NCI-H748 (cell line): ENCODE results near the gene NECTIN4.
"Not testable (repeated sequence)": the region's sequence is repeated elsewhere in the genome, so short reads cannot be mapped to it uniquely, and the experiment has no call there.

Experiments used
- DNase-seq: peaks from one replicate; lab custom pipeline; 2025; ENCODE audit not compliant: unreplicated experiment; lab: John Stamatoyannopoulos, UW

Gene NECTIN4

DNA sequence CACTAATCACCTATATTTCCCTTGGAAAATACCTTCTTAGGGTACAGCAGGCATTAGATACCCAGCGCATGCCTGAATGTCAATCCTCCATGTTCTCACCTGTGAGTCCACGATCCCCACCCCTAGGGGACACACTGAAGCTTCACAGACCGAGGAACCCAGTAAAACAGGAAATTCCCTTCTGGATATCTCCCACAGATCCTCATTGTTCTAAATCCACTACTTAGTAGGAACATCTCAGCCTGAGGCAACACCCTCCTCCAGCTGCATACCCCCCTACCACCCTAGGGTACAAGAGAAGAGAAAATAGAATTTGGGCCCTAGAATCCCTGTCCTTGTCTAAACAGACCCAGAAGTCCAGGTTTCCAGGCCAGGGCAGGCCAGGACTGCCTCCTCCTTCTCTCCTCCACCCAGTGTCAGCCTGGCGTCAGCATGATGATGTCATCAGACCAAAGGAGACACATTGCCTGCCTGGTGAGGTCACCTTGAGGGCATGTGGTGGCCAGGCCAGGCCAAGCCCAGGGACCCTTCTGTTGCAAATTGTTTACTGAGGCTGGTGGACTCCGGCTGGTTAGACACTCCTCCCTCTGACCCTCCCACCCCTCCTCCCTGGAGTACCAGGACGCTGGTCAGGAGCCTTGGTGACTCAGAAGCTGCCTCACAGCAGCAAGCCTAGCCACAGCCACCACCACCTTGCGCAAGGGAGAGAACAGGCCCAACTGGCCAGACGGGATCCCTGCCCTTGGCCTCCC, 6.2 kb downstream of the NECTIN4 start:
- DNase-seq: no peak

DNA sequence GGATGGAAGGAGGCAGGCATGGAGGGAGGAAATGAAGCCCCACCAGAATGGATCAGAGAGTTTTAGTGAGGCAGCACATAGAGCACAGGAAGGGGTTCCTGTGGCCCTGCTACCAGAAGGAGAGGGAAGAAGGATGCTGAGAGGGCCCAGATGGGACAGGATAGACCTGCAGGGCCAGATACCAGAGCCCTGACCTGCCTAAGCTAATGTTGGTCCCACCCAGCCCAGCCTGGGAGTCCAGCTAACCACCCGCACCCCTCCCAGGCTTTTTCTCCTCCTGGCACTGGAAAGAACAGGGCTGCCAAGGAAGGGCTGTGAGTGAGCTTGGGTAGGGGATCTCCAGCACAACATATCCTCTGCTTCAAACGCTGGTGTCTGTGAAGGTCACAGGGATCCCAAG, 6.9 kb downstream of the NECTIN4 start:
- DNase-seq: no peak

DNA sequence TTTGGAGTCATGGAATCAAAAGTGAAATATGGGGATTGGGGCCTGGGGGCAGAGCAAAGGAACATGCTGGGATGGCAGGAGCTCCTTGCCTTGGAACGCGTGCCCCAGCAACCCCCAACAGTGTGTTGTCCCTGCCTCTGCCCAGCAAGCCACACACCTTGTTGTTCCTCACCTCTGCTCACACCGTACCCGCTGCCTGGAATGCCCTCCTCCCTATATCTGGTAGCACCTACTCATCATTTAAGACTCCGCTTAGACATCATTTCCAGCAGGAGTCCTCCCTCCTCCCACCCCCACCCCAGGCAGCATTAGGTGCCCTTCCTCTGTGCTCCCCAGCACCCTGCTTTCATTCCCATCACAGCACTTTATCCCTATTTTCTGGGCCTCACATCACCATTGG, 7.8 kb downstream of the NECTIN4 start:
- DNase-seq: no peak

DNA sequence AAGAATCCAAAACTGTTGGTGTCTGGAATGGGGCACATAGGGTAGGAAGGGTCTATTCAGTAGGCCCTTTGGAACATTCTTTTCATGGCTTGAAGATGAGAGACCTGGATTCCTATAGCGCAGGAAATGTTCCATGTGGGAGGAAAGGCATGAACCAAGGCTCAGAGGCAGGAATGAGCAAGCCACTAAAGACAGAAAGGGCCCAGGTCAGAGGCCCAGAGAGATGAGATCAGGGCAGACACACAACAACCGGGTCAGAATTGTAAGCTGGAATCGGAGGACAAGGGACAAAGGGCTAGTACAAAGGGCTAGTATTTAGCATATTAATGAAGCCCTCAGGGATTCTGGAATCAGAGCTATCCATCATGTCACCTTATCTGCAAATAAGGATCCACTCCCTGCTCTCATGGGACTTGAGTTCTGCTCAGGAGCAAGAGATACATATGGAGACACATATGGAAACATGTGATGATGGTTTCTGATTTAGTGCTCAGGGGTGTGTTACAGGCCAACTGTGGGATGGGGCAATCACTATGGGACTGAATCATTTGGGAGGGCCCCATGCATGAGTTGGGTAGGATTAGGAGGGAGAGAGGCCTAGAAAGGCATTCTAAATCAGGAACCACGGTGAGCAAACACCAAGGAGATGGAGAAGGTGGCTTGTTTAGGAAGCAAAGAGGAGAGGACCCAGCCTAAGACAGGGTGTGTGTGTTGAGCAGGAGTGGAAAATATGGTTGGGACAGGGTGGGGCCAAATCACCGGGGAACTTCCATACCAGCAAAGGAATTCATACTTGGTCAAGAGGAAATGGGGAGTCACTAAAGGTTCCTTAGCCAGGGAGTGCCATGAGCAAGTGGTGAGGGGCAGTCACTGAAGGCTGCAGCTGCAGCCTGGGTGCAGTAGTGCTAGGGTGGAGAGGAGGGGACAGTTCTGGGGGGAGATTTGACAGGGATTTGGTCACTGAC, 8.6 kb downstream of the NECTIN4 start:
- no peak for DNase-seq

DNA sequence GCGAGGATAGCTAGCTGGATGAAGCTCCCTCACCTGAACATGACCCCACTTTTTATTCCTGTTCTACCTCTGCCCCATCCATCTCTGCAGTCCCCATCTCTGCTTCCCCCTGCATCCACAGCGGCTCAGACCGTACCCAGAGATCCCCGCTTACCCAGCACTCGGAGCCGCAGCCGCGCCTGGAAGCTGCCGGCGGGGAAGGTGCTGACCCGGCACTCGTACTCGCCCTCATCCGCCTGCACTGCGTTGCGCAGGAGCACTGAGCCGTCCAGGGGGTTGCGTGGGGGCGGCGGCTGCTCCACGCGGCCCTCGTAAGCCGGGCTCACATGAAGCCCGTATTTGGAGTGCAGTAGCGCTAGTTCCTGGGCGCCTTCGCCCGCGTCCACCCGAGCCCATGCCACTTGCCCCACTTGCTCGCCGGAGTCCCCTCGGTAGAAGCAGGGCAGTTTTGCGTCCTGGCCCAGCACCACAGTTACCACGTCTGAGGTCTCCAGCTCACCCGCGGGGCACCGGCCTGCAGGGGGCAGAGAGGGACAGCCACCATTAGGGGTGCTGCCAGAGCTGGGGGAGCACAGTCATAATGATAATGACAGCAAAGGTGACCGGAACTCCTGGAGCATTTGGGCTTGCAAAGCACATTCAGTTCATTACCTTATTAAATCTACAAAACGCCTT, 9.8 kb downstream of the NECTIN4 start:
- no peak for DNase-seq

DNA sequence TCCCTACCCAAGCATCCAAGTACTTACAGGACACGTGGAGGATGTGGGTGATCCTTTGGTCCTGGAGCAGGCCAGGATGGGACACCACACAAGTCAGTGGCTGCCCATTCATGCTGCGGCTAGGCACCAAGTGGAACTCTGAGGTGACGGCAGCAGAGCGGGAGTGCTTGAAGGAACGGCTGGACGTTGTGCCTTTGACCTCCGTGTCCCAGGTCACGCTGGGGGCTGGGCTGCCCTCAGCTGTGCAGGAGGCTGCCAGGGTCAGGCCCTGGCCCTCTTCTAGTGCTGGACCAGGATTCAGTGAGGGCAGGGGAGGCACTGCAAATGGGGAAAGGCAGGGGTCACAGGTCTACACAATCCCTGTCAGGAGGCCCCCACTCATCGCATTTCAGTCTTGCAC, 11.9 kb downstream of the NECTIN4 start:
- DNase-seq: no peak

DNA sequence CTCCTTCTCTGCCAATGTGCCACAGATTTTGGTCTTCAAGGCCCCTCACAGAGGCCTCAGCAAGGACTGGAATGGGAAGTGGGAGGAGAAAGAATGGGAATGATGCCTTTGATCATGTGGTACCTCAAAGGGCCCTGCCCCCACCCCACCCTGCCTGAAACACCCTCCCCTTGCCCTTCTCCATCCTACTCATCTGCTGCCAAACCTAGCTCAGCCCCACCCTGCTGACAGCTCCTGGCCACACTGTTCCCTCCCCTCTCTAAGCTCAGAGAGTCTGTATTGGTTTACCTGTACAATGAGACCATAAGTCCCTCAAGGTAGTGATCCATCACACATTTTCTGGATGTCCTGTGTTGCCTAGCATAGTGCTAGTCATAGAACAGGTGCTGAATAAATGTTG, 12.9 kb downstream of the NECTIN4 start:
- no peak for DNase-seq

DNA sequence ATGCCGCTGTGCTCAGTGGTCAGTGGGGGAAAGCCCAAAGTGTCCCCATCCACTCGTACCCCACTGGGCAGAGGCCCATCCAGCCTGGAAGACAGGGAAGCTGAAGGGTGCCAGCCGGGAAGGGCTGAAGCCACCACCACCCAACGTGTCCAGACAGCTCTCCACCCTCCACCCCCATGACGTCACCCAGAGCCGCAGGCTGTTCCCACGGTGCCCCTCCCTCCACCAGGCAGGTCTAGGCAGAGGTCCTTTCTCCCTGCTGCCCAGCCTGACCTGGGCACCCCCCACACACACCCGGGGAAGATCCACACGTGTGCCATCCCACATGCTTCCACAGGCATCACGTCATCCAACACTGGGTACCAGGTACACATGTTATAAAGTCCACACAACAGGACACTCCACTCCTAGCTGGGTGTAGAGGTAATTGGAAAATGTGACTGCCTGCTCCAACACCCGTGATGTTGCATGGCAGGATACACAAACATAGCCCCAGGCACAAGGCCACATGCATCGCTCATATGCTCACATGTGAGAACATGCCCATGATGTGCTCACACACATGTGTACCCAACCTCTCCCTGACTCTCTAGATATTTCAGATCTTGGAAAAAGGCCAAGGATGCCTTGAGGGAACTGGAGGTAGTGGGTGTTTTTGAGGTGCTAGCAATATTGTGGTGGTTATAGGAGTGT, 14.5 kb downstream of the NECTIN4 start:
- peak; percentile 15 for DNase-seq

DNA sequence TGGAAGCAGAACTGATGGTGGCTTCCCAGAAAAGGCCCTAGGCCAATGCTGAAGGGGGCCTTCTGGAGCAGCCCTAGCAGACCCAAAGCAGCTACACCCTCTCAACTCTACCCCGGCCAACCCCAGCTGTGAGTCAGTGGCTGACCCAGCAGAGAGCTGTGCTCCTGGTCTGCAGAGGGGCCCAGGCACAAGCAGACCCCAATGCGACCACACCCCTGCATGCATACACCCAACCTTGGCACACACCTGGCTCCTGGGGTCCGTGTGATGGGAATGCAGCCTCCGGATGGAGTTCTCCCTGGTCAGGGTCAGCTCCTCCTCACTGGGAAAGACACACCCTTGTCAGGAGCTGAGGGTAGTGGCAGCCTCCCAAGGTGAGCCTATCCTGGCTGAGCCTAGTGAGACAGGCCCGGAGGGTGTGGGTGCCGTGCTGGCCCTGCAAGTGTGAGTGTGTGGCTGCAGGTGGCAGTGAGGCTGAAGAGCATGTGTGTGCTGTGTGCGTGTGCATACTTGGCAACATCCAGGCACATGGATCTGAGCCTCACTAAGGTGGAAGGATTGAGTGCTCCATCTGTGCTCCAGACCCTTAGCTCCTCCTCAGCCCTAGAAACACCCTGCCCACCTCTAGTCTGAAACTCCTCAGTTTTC, 15.8 kb downstream of the NECTIN4 start:
- no peak for DNase-seq

DNA sequence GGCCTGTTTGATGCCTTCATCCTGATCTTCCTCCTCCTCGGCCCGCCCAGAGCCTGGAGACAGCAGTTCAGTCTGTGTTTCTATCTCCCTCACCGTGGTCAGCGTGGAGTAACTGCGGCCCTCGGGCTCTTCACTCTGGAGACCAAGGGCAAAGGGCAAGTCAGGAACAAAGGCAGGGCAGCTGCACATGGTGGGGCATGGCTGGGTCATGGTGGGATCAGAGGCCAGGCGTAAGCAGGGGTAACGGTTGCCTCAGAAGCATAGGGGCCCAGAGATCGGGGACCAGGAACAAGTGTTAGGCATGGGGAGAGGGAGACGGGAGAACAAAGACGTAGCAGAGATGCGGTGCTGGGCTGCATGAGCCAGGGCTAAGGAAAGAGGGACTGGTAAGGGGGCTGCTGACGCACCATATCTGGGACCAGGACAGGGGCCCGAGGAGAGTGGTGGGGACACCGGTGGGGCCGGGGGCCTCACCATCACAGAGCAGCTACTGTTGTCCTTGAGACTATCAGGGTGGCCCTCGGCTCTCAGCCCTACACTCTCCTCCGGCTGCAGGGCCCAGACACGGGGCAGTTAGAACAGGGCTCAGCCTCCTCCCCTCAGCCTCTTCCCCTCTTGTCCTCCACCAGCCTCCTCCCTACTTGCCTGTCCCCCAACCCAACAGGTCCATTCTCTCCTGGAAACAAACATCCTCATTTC, 16.5 kb downstream of the NECTIN4 start:
- DNase-seq: no peak

DNA sequence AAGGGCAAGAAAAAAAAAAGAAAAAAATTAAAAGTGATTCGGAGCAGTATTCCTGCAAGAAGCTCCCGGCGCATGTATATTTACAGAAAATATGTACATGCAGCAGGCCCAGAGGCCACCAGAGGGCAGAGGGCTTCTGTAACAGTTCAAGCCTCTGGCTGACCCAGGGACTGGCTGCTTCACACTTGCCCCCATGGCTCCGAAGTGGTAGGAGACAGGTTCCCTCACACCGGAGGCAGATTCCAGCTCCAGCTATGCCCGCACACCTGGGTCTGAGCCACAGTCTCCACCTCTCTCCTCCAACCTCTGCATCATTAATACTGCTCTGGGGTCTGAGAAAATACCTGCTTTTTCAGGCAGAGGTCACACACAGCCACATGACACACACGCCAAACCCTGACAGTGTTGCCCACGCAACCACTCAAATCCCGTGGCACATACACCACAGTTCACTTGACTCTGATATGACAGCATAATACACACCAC, 17.4 kb downstream of the NECTIN4 start:
- no peak for DNase-seq

DNA sequence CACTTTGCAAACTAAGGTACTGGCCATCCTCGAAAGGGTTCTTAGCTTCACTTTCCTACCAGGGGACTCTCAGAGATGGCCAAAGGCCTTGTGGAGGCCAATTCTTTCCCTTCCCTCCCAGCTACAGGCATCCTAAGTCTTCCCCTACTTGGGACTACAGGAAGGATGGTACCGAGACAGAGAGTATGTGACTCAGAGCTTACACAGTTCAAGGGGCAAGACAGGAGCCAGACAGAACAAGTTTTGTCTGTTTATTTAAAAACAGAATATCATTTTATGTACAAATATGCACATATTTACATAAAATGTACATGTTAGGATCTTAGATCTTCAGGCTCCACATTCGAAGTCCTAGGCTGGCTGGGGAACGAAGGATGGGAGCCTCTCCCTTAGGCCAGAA, 18.6 kb downstream of the NECTIN4 start:
- DNase-seq: no peak

DNA sequence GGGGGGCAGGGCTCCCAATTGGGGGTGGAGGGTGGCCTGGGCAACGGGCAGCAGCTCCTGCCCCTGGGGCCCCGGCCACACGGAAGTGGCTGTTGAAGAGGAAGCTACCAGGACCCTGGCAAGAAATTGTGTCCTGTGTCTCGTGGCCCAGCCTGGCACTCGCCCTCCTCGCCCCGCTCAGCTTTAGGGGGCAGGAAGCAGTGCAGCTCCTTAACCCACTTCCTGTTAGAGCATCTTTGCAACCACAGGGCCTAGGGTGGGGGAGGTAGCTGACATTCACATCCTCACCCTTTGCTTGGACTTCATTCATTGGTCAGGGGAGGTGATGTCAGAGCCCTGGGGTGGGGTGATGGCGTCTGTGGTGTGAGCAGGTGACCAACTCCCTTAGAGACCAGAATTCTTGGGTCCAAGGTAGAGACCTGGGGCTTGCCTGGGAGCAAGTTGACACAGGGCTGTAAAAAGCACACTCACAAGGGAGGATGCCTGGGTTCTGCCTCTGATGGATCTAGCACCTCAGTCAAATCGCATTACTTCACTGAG, 19.6 kb downstream of the NECTIN4 start, which contains the start of gene ARHGAP30:
ARHGAP30 (minus strand) TSS at position 161 of the 540 bp plus-strand sequence. CDS start 267 bp downstream, outside the sequence.
- DNase-seq: no peak

DNA sequence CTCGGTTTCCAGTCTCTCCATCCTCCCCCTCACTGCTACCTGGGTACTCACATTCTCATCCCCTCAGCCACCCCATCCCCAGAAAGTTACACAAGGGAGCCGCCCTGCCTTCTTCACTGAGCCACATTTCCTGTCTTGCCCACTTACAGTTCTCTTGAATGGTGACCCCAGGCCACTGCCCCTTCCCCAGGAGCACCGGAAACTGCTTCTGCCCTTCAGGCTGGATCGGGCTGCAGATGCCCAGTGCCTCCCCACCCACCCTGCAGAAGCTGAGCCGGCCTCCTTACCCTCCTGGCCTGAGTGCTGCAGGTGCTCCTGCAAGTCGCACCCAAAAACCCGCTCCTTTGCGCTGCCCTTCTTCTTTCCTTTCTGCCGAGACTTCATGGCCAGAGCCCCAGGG, 20.1 kb downstream of the NECTIN4 start:
- no peak for DNase-seq

DNA sequence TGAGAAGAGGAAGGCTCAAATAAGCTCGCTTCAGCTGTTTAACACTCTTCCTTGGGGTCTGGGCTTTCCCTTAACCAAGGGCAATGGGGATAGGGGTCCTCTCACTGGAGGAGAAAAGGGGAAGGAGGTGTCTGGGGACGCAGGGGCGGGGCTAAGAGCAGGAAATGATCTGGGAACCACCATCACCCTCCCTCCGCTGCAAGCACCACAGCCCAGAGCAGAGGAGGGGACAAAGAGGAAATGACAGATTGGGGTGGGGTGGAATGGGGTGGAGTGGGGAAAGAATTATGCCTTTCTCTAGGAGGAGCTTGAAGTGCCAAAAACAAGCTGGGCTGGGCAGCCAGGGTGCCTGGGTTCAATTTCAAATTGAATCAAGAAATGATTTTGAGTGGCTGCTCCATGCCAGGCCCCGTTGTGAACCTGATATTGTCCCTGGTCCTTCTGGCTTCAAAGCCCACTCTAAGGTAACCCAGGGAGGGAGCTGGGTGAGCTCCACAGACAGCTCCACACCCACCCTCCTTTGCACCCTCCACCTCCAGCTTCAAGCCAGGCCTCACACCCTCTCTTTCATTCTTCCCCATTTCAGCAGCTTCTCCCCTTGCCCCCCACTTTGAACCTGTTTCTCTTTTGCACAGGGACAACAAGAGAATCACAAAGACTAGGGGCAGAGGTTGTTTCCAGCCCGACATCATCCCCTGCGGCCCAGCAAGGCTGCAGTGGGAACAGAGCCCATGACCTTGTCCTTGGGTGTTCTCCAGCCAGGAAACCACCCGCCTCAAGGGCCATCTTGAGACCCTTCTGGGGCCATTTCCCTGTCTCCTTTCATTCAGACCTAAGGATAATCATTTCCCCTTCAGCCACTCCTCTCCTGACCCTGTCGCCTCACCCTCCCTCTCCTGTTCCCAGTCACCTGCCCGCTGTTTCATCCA, 20.8 kb downstream of the NECTIN4 start:
- no peak for DNase-seq

DNA sequence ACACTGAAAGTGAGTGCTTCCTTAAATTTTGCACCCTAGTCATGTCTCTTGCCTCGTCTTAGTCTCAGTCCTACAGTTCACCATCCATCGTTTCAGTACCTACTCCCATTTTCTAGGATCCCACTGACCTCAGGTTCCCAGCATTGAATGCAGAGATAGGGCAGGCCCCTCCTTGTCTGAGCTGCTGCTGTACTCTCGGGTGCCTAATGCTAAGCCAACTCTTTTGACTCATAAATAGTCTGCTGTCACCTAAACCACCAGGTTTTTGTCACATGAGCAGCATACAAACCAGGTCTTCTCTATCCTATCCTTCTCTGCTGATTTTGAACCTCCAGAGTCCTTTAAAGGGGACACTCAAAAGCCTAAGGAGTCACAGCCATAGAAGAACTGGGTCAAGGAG, 22.7 kb downstream of the NECTIN4 start:
- DNase-seq: no peak

DNA sequence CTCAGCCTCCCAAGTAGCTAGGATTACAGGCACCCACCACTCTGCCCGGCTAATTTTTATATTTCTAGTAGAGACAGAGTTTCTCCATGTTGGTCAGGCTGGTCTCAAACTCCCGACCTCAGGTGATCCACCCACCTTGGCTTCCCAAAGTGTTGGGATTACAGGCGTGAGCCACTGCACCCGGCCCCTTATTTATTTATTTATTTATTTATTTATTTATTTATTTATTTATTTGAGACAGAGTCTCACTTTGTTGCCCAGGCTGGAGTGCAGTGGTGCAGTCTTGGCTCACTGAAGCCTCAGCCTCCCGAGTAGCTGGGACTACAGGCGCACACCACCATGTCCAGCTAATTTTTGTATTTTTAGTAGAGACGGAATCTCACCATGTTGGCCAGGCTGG, 23.7 kb downstream of the NECTIN4 start:
- not testable (repeated sequence) for DNase-seq

DNA sequence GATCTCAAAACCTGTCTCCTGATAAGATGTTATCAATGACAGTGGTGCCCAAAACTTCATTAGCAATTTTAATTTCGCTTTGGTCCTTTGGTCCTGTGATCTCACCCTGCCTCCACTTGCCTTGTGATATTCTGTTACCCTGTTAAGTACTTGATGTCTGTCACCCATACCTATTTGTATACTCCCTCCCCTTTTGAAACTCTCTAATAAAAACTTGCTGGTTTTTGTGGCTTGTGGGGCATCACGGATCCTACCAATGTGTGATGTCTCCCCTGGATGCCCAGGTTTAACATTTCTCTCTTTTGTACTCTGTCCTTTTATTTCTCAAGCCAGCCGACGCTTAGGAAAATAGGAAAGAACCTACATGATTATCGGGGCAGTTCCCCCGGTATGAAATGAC, 25.4 kb downstream of the NECTIN4 start:
- not testable (repeated sequence) for DNase-seq
